DND-41 (cell line): ENCODE results near the gene TMEM9B.

Experiments used
- ATAC-seq: fragments of 200-7000 bp; cut with Tn5 transposase; 3 replicates; pipeline ENCODE4 v1.9.1; 2021; ENCODE audit warnings: low read depth; ENCODE audit not compliant: insufficient read depth
- DNase-seq: peaks from one replicate; pipeline ENCODE4 v3.0.0-alpha.2; 2020
- H2AFZ ChIP-seq: 2 replicates; pipeline ENCODE4 v1.6.0; 2012; ENCODE audit warnings: low read depth, low read length
- H3K27ac ChIP-seq: 2 replicates; pipeline ENCODE4 v1.5.1; 2012; ENCODE audit warnings: low read length, inconsistent platforms
- H3K27me3 ChIP-seq: fragments of 200-600 bp; sonication (generic); 2 replicates; pipeline ENCODE4 v1.6.0; 2012; ENCODE audit warnings: low read length, mild to moderate bottlenecking, inconsistent platforms; ENCODE audit not compliant: insufficient read depth, poor library complexity
- H3K36me3 ChIP-seq: 2 replicates; pipeline ENCODE4 v1.5.1; 2012; ENCODE audit warnings: low read length, inconsistent platforms; ENCODE audit not compliant: insufficient read depth
- H3K4me1 ChIP-seq: 2 replicates; pipeline ENCODE4 v1.5.1; 2012; ENCODE audit warnings: mild to moderate bottlenecking, low read length; ENCODE audit not compliant: insufficient read depth
- H3K4me2 ChIP-seq: 2 replicates; pipeline ENCODE4 v1.6.0; 2012; ENCODE audit warnings: mild to moderate bottlenecking, moderate library complexity, low read length, inconsistent platforms; ENCODE audit not compliant: insufficient read depth
- H3K4me3 ChIP-seq, 2 experiments: fragments of 200-600 bp in 1 of 2; shearing (Covaris generic) in 1 of 2; 2 replicates each; pipeline ENCODE4 v1.5.1; 2012 to 2016; ENCODE audit warnings: inconsistent platforms in 2 of 2, low read length in 2 of 2, mild to moderate bottlenecking in 2 of 2, low read depth in 1 of 2, moderate library complexity in 1 of 2
- H3K79me2 ChIP-seq: 2 replicates; pipeline ENCODE4 v1.6.0; 2012; ENCODE audit warnings: low read length, inconsistent platforms; ENCODE audit not compliant: insufficient read depth
- H3K9ac ChIP-seq: 2 replicates; pipeline ENCODE4 v1.6.0; 2012; ENCODE audit warnings: low read depth, mild to moderate bottlenecking, inconsistent platforms, low read length, moderate library complexity
- H3K9me3 ChIP-seq: 2 replicates; pipeline ENCODE4 v1.5.1; 2012; ENCODE audit warnings: low read length, moderate library complexity, mild to moderate bottlenecking, inconsistent platforms; ENCODE audit not compliant: insufficient read depth, severe bottlenecking
- H4K20me1 ChIP-seq: 2 replicates; pipeline ENCODE4 v1.6.0; 2012; ENCODE audit warnings: low read length; ENCODE audit not compliant: insufficient read depth
- CTCF ChIP-seq: IDR thresholded peaks from 2 replicates; pipeline ENCODE4 v1.5.1; 2012; ENCODE audit warnings: borderline replicate concordance, low read length, moderate library complexity, mild to moderate bottlenecking; ENCODE audit not compliant: poor library complexity, severe bottlenecking; ENCODE audit errors: extremely low read depth
- EZH2 ChIP-seq: IDR thresholded peaks from 3 replicates; pipeline ENCODE4 v1.6.1; 2012; ENCODE audit warnings: borderline replicate concordance, low read depth, mild to moderate bottlenecking, moderate library complexity, low read length, inconsistent platforms; ENCODE audit not compliant: severe bottlenecking

The TMEM9B gene

DNA sequence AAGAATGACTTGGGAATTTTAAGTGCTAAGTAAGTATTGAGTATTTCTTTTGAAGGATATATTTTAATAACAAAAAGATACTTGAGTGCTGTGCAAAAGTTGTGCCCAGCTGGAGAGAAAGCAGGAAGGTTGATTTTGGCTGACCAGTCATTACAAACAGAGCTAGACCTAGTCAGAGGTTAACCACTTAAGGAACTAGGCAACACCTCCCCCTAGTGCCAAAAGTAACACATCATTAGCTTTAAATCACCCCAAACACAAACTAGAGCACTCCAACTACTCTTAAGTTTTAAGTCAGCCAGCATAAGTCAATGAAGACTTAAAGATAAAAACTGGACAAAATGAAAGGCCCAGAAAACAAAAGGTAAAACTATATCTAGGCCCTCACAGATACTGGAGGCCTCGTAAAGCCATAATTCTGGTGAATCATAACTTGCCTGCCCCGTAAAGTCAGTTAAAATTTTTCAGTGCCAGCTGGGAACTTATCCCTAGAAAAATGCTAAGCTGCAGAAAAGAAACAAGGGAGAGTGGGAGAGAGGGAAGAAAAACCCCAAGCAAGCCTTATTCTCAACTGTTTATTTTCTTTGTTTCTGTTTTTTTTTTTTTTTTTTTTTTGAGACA is 4.6 kb downstream of the TMEM9B start:
- Histone ChIP-seq H3K27me3 (no peaks in the 10 kb centered on the region), H3K9me3 (no peaks in the 10 kb centered on the region), H3K79me2 (peaks cover 38% of the 10 kb centered on the region), H3K36me3 (peaks cover 10% of the 10 kb centered on the region), H4K20me1 (peaks cover 4% of the 10 kb centered on the region), H3K4me1 (peaks cover 16% of the 10 kb centered on the region), H2AFZ (no peak overlapping the region), H3K27ac (no peak overlapping the region), H3K4me2 (no peak overlapping the region), H3K9ac (no peak overlapping the region), H3K4me3 (no peak overlapping the region)
- DNase-seq: peak; percentile 34
- TF ChIP-seq CTCF (peak; percentile 75), EZH2 (no peak)
- no peak for ATAC-seq

DNA sequence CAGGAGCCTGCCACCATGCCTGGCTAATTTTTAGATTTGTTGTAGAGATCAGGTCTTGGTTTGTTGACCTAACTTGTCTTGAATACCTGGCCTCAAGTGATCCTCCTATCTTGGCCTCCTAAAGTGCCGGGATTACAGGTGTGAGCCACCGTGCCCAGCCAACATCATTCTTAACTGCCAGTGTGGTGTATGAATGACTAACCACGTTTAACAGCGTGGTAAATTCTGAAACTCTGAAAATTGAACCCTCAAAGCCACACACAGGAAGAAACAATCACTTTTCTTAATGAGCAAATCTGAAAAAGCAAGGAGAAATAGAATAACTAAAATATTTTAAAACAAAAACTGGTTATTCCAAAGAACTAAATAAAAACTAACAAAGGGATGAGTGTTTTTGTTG is 7.4 kb downstream of the TMEM9B start:
- H3K27me3 ChIP-seq: no peaks in the 10 kb centered on the region
- no peak overlapping the region for H3K9ac ChIP-seq
- no peak overlapping the region for H2AFZ ChIP-seq
- no peak for DNase-seq
- H3K9me3 ChIP-seq: no peaks in the 10 kb centered on the region
- no peak overlapping the region for H3K27ac ChIP-seq
- no peak overlapping the region for H3K4me2 ChIP-seq
- H3K4me3 ChIP-seq: no peak overlapping the region
- H3K79me2 ChIP-seq: peaks cover 14% of the 10 kb centered on the region
- ATAC-seq: peak; percentile 67; the same call in 2 of the 3 replicates
- TF ChIP-seq EZH2 (no peak), CTCF (no peak)
- peaks cover 4% of the 10 kb centered on the region for H4K20me1 ChIP-seq
- no peaks in the 10 kb centered on the region for H3K4me1 ChIP-seq
- peaks cover 20% of the 10 kb centered on the region for H3K36me3 ChIP-seq

DNA sequence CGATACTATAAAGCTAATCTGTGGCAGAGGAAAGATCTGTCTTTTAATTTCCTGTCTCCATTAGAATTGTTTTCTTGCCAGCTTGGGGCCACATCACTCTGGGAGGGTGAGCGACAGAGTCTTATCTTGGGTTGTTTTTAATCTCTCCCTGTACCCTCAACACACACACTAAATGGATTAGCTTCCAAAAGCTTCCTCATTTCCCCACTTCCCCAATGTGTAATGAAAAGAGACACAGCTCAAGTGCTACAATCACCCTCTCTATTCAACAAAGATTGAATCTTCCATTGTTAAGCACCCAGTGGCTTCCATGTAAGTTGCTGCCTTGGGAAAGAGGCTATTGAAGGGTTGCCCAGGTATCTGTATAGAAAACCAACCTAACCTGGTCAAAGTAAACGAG is 15.4 kb downstream of the TMEM9B start:
- Histone ChIP-seq H3K4me3 (no peak overlapping the region), H3K9me3 (no peaks in the 10 kb centered on the region), H4K20me1 (no peaks in the 10 kb centered on the region), H3K4me1 (peaks cover 23% of the 10 kb centered on the region), H3K79me2 (no peaks in the 10 kb centered on the region), H3K4me2 (no peak overlapping the region), H3K36me3 (peaks cover 35% of the 10 kb centered on the region), H3K9ac (no peak overlapping the region), H2AFZ (no peak overlapping the region), H3K27ac (no peak overlapping the region), H3K27me3 (no peaks in the 10 kb centered on the region)
- DNase-seq (no peak), ATAC-seq (no peak)
- TF ChIP-seq EZH2: no peak

GRCh38 chr11:8947230-8947943 is 16.9 kb downstream of the TMEM9B start:
- no peaks in the 10 kb centered on the region for H3K9me3 ChIP-seq
- no peaks in the 10 kb centered on the region for H3K27me3 ChIP-seq
- 0 out of 2 replicates have a peak overlapping the region, but pooled peaks have one; percentile 12 for H3K4me2 ChIP-seq
- no peak overlapping the region for H3K9ac ChIP-seq
- H2AFZ ChIP-seq: no peak overlapping the region
- DNase-seq: peak; percentile 63
- H3K4me1 ChIP-seq: peaks cover 23% of the 10 kb centered on the region
- peak overlapping the region; percentile 56 for H3K27ac ChIP-seq
- H3K36me3 ChIP-seq: peaks cover 27% of the 10 kb centered on the region
- no peak overlapping the region for H3K4me3 ChIP-seq
- no peaks in the 10 kb centered on the region for H4K20me1 ChIP-seq
- TF ChIP-seq EZH2: no peak
- no peak for TF ChIP-seq CTCF
- ATAC-seq: peak; percentile 96
- no peaks in the 10 kb centered on the region for H3K79me2 ChIP-seq
